ENCODE measurements around the gene HDGF.

Gene HDGF

DNA sequence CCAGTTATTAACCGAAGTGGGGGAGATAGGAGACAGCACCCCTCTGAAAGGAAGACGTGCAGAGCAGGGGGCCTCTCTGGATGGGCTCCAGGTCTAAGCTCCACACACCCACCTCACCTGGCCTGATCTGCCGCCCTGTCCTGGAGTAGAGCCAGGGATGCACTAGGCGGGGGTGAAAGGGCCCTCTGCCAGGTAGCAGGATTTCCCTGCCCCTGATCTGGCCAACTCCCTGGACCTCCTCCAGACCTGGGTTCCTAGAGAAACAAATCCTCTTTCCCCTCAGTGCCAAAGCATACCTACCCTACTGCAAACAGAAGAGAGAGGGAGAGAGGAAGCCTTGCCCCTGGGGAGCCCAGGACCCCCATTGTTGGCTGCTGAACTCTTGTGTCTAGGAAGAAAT, 48.1 kb downstream of the HDGF start:
- in situ Hi-C loops (cut with HindIII; ENCODE audit: low sequenced_read_pairs): no loop called here
- no peak overlapping the region for H3K4me3 ChIP-seq (ENCODE audit: low read depth, low read length)
- TF ChIP-seq, protein P1, sequence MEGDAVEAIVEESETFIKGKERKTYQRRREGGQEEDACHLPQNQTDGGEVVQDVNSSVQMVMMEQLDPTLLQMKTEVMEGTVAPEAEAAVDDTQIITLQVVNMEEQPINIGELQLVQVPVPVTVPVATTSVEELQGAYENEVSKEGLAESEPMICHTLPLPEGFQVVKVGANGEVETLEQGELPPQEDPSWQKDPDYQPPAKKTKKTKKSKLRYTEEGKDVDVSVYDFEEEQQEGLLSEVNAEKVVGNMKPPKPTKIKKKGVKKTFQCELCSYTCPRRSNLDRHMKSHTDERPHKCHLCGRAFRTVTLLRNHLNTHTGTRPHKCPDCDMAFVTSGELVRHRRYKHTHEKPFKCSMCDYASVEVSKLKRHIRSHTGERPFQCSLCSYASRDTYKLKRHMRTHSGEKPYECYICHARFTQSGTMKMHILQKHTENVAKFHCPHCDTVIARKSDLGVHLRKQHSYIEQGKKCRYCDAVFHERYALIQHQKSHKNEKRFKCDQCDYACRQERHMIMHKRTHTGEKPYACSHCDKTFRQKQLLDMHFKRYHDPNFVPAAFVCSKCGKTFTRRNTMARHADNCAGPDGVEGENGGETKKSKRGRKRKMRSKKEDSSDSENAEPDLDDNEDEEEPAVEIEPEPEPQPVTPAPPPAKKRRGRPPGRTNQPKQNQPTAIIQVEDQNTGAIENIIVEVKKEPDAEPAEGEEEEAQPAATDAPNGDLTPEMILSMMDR (IDR thresholded peaks at IDR 0.05; ENCODE audit: low read depth, low read length, missing control alignments): no peak
- DNase-seq (ENCODE audit: low read depth): no peak

DNA sequence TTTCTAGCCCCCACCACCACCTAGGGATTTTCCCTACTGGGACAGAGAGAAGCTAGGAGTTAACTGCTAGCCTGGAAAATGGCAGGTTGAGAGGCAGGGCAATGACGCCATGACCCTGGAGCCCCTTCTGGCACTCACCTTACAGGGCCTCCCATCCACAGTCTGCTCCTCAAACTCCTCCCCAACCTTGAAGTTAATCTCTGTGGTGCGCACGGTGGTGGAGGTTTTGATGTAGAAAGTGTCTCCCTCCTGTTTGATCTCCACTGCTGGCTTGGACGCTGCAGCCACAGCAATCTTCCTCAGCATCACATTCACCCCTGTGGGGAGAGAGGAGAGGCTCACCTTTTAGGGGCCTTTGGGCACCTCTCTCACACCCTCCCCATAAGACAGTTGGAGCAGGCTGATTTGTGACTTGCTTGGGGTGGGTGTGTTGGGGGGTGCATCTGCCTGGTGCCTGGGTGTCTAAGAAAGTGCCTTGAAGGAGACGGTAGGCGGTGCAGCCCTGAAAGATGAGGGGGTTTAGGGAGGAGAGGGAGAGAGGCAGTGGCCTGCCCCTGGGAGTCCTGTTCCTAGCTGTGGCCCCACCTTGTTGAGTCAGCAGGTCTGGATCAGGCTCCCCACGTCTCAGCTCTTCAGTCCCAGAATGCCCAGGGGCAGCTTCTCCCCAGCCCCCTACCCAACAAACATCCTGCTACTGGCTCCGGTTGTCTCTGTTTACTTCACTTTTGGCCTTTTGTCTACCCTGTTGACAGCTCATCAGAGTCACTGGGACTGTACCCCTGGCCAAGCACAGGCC, 50.5 kb downstream of the HDGF start:
- no peak for DNase-seq (ENCODE audit: low read depth)
- TF ChIP-seq, protein P1 (IDR thresholded peaks at IDR 0.05; ENCODE audit: low read depth, low read length, missing control alignments): no peak
- H3K4me3 ChIP-seq (ENCODE audit: low read depth, low read length): no peak overlapping the region
- in situ Hi-C loops (cut with HindIII; ENCODE audit: low sequenced_read_pairs): no loop called here

DNA sequence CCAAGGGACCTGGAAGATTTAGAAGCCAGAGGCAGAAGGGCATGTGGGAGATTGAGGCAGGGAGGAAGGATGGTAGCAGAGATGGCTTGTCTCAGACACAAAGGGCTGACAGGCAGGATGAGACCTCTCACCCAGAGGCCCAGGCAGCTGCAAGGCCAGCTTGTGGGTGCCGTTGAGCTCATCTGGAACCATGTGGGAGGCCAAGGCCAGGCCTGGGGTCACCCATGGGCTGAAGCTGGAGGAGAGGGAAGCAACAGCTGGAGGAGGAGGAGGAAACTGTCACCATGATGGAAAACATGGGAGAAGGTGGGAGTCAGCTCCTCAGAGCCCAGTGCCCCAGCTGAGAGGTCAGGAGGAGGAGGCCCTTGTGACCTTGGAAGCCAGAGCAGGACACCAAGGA, 52.5 kb downstream of the HDGF start:
- TF ChIP-seq, protein P1 (IDR thresholded peaks at IDR 0.05; ENCODE audit: low read depth, low read length, missing control alignments): no peak
- no peak for DNase-seq (ENCODE audit: low read depth)
- H3K4me3 ChIP-seq (ENCODE audit: low read depth, low read length): no peak overlapping the region
- in situ Hi-C loops (cut with HindIII; ENCODE audit: low sequenced_read_pairs): no loop called here

DNA sequence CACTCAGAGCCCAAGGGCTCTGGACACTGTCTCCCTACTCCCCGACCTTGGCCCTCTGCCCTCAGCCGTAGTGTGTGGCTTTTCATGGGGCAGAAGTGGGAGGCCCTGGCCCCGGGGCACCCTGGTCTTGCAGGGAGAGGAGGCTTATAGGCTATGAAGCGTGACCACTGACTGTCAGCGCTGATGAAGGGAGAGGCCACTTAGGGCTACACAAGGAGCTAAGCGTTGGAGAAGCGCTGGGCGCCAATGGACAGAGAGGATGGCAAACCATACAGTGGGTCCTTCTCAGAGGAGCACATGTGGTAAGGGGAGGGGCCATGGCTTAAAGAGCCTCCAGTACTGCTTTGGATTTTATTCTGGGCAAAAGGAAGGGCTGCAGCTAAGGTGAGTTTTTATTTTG, 54.0 kb downstream of the HDGF start:
- TF ChIP-seq, protein P1 (IDR thresholded peaks at IDR 0.05; ENCODE audit: low read depth, low read length, missing control alignments): no peak
- in situ Hi-C loops (cut with HindIII; ENCODE audit: low sequenced_read_pairs): no loop called here
- no peak overlapping the region for H3K4me3 ChIP-seq (ENCODE audit: low read depth, low read length)
- DNase-seq (ENCODE audit: low read depth): no peak

DNA sequence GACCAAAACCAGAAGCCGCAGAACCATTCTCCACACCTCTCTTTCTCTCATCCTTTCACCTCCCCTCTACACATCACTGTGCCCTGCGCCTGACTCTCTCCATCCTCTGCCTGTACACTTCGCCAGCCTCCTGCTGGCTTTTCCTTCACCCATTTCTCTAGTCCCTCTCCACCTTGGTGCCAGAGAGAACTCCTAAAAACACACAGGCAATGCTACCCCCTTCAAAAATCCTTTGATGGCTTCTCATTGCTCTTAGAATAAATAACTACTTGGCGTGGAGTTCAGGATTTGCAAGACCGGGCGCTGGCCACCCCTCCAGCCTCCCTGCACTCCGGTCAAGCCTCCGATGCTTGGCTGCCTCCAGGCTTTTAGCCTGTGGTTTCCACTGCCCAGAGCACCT, 54.7 kb downstream of the HDGF start:
- in situ Hi-C loops (cut with HindIII; ENCODE audit: low sequenced_read_pairs): no loop called here
- no peak overlapping the region for H3K4me3 ChIP-seq (ENCODE audit: low read depth, low read length)
- TF ChIP-seq, protein P1 (IDR thresholded peaks at IDR 0.05; ENCODE audit: low read depth, low read length, missing control alignments): no peak
- no peak for DNase-seq (ENCODE audit: low read depth)

DNA sequence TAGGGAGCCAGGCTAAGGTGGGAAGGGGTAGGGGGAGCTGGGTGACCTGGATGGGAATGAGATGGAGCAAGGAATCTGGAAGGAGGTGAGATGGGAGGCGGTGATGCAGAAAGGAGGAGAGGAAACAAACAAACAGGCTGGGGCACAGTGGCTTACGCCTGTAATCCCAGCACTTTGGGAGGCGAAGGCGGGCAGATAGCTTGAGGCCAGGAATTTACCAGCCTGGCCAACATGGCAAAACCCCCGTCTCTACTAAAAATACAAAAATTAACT, 56.8 kb downstream of the HDGF start:
- H3K4me3 ChIP-seq (ENCODE audit: low read depth, low read length): no peak overlapping the region
- in situ Hi-C loops (cut with HindIII; ENCODE audit: low sequenced_read_pairs): no loop called here
- DNase-seq (ENCODE audit: low read depth): no peak
- TF ChIP-seq, protein P1 (IDR thresholded peaks at IDR 0.05; ENCODE audit: low read depth, low read length, missing control alignments): no peak
